HCT116 (cell line): Measurements from ENCODE around the gene PSRC1. TPM values are rescaled to one million over a fixed set of nuclear protein-coding genes. Genes with fewer than 3 reads are reported as not detected.

ENCODE experiments used
- ATAC-seq: fragments of 200-7000 bp; cut with Tn5 transposase; 2 replicates; pipeline ENCODE4 v1.9.1; 2020; ENCODE audit warnings: mild to moderate bottlenecking, moderate library complexity
- BruUV-seq: library from RNA; stranded (reverse); fragments of 400-500 nt; replicated peaks from 2 replicates; lab custom pipeline; 2021; lab: Mats Ljungman, UMichigan
- CTCF ChIA-PET: fragments of 300-600 bp; sonication (Branson Sonifier 250); formaldehyde crosslinking; loops from one replicate; lab custom pipeline; 2021; ENCODE audit warnings: antibody characterized with exemption; lab: Charles Lee
- POLR2A ChIA-PET: fragments of 300-600, 350-600 bp; sonication (Branson Sonifier 250); formaldehyde crosslinking; loops from one replicate; lab custom pipeline; 2021; ENCODE audit warnings: antibody characterized with exemption; lab: Charles Lee
- RAD21 ChIA-PET, 2 experiments: fragments of 300-600 bp; sonication (Branson Sonifier 250); formaldehyde crosslinking; loops; one replicate each; lab custom pipeline; 2023; ENCODE audit warnings: low total read pairs in 2 of 2; ENCODE audit not compliant: uncharacterized antibody in 2 of 2, unreplicated experiment in 2 of 2, low non-redundant PET in 1 of 2; lab: Charles Lee
- DNase-seq: peaks from one replicate; pipeline ENCODE4 v3.0.0-alpha.2; 2010; ENCODE audit warnings: low read depth, low spot score
- H2AFZ ChIP-seq: fragments of 200-600 bp; shearing (Covaris generic), sonication (generic); 2 replicates; pipeline ENCODE4 v1.6.1; 2017; ENCODE audit warnings: low read depth, mixed run types, mixed read lengths, antibody characterized with exemption, low read length; ENCODE audit not compliant: poor library complexity, severe bottlenecking
- H3K27ac ChIP-seq: 2 replicates; pipeline ENCODE4 v1.5.1; 2012; ENCODE audit warnings: low read depth, low read length
- H3K27me3 ChIP-seq: fragments of 200-600 bp; sonication (generic); 2 replicates; pipeline ENCODE4 v1.6.1; 2016; ENCODE audit warnings: mixed run types, low read length, mixed read lengths; ENCODE audit not compliant: insufficient read depth
- H3K36me3 ChIP-seq, 2 experiments: fragments of 200-500 bp in 1 of 2; fragments of 200-600 bp in 1 of 2; sonication (Bioruptor generic) in 1 of 2; sonication (generic) in 1 of 2; 2 replicates each; pipeline versions ENCODE4 v1.5.1 to v1.6.1; 2014 to 2016; ENCODE audit warnings: low read length in 2 of 2, inconsistent platforms in 1 of 2, mixed read lengths in 1 of 2, mixed run types in 1 of 2; ENCODE audit not compliant: insufficient read depth in 2 of 2, control insufficient read depth in 1 of 2
- H3K4me1 ChIP-seq, 2 experiments: fragments of 200-600 bp in 1 of 2; sonication (generic) in 1 of 2; 2 replicates each; pipeline versions ENCODE4 v1.5.1 to v1.6.1; 2012 to 2017; ENCODE audit warnings: low read length in 2 of 2, inconsistent platforms in 1 of 2, mild to moderate bottlenecking in 1 of 2, mixed read lengths in 1 of 2, mixed run types in 1 of 2, moderate library complexity in 1 of 2; ENCODE audit not compliant: insufficient read depth in 2 of 2, control insufficient read depth in 1 of 2
- H3K4me2 ChIP-seq: fragments of 200-600 bp; sonication (generic); 2 replicates; pipeline ENCODE4 v1.6.1; 2017; ENCODE audit warnings: mixed run types, low read length, mixed read lengths
- H3K4me3 ChIP-seq, 2 experiments: fragments of 200-600 bp in 1 of 2; sonication (generic) in 1 of 2; replicated peaks in 1 of 2; 2 replicates each; pipeline ENCODE4 v1.5.1; 2011 to 2016; ENCODE audit warnings: low read length in 2 of 2, control low read depth in 1 of 2, low read depth in 1 of 2, mild to moderate bottlenecking in 1 of 2, mixed read lengths in 1 of 2, mixed run types in 1 of 2
- H3K79me2 ChIP-seq: fragments of 200-600 bp; sonication (generic); 2 replicates; pipeline ENCODE4 v1.6.1; 2017; ENCODE audit warnings: mild to moderate bottlenecking, mixed run types, low read length, moderate library complexity, mixed read lengths; ENCODE audit not compliant: insufficient read depth
- H3K9ac ChIP-seq: fragments of 200-600 bp; sonication (generic); 2 replicates; pipeline ENCODE4 v1.6.1; 2016; ENCODE audit warnings: low read length, mixed read lengths
- H3K9me2 ChIP-seq: fragments of 200-600 bp; sonication (generic), shearing (Covaris generic); 2 replicates; pipeline ENCODE4 v1.6.1; 2017; ENCODE audit warnings: mixed run types, mild to moderate bottlenecking, moderate library complexity; ENCODE audit not compliant: insufficient read depth
- H3K9me3 ChIP-seq, 2 experiments: fragments of 200-500 bp in 1 of 2; fragments of 200-600 bp in 1 of 2; sonication (Bioruptor generic) in 1 of 2; sonication (generic) in 1 of 2; 2 replicates each; pipeline ENCODE4 v1.6.1; 2014 to 2017; ENCODE audit warnings: low read length in 2 of 2, mixed read lengths in 2 of 2, inconsistent platforms in 1 of 2, low read depth in 1 of 2, mild to moderate bottlenecking in 1 of 2, mixed run types in 1 of 2, moderate library complexity in 1 of 2; ENCODE audit not compliant: control insufficient read depth in 1 of 2, insufficient read depth in 1 of 2
- H4K20me1 ChIP-seq: fragments of 200-600 bp; sonication (generic), shearing (Covaris generic); 2 replicates; pipeline ENCODE4 v1.6.1; 2017; ENCODE audit warnings: mixed run types, mild to moderate bottlenecking, moderate library complexity; ENCODE audit not compliant: insufficient read depth
- ATF3 ChIP-seq: IDR thresholded peaks from 2 replicates; pipeline ENCODE4 v1.6.1; 2012
- CBX3 ChIP-seq: IDR thresholded peaks from 2 replicates; pipeline ENCODE4 v1.6.1; 2012; ENCODE audit warnings: low read depth
- CEBPB ChIP-seq: IDR thresholded peaks from 2 replicates; pipeline ENCODE4 v1.6.1; 2012; ENCODE audit warnings: low read depth
- CTCF ChIP-seq, 3 experiments: fragments of 200-600 bp in 1 of 3; sonication (generic) in 1 of 3; IDR thresholded peaks in 2 of 3; conservative IDR thresholded peaks in 1 of 3; 2 replicates each; pipeline ENCODE4 v1.5.1; 2012 to 2017; ENCODE audit warnings: low read depth in 2 of 3, low read length in 2 of 3, antibody characterized with exemption in 1 of 3, borderline replicate concordance in 1 of 3, control low read depth in 1 of 3, mild to moderate bottlenecking in 1 of 3, mixed read lengths in 1 of 3, mixed run types in 1 of 3, moderate library complexity in 1 of 3; ENCODE audit not compliant: insufficient read depth in 1 of 3
- JUND ChIP-seq: IDR thresholded peaks from 2 replicates; pipeline ENCODE4 v1.6.1; 2012
- POLR2AphosphoS5 ChIP-seq: IDR thresholded peaks from 2 replicates; pipeline ENCODE4 v1.6.1; 2011; ENCODE audit warnings: mild to moderate bottlenecking, low read depth, low read length, moderate library complexity
- REST ChIP-seq: IDR thresholded peaks from 2 replicates; pipeline ENCODE4 v1.6.1; 2012; ENCODE audit warnings: low read depth
- SIN3A ChIP-seq: IDR thresholded peaks from 2 replicates; pipeline ENCODE4 v1.6.1; 2012; ENCODE audit warnings: low read depth
- ZFX ChIP-seq: fragments of 450-650 bp; IDR thresholded peaks from 2 replicates; pipeline ENCODE4 v1.6.1; 2017
- intact Hi-C: fragments of 100-400 bp; cut with micrococcal nuclease; formaldehyde crosslinking; loops from 2 replicates; pipeline ENCODE4 v1.10.0; 2022
- total RNA-seq: library from RNA; stranded (reverse); gene quantifications from one replicate; pipeline ENCODE4 v1.2.1, GENCODE V29; 2021; ENCODE audit not compliant: unreplicated experiment
- TF ChIP-seq, protein P1 (sequence below): IDR thresholded peaks from 2 replicates; pipeline ENCODE4 v1.6.1; 2012

The PSRC1 gene
- total RNA-seq, 1 experiment from 2014 or later: 44.8 TPM

DNA sequence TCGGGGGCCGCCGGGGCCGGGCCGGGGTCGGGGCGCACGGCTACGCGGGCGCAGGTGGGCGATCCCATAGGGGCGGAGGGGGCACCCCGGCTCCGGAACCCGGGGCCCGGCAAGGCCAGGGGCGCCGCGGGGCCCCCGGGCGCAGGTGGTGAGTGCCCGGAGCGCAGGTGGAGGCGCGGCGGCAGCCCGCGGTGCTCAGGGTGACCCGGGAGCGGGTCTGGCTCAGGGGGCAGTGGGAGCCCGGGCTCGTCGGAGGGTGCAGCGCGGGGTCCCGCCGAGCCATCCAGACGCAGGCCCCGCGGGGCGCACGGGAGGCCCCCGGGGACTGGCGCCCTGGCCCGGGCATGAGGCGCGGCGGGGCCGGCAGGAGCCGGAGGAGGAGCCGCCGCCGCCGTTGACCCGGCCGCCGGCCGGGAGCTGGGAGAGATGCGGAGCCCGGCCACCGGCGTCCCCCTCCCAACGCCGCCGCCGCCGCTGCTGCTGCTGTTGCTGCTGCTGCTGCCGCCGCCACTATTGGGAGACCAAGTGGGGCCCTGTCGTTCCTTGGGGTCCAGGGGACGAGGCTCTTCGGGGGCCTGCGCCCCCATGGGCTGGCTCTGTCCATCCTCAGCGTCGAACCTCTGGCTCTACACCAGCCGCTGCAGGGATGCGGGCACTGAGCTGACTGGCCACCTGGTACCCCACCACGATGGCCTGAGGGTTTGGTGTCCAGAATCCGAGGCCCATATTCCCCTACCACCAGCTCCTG, 33.1 kb downstream of the PSRC1 start:
- no TSS peak for BruUV-seq

GRCh38 chr1:109248797-109249629, 33.9 kb downstream of the PSRC1 start, which contains the start of gene CELSR2:
TSS of gene CELSR2 (plus strand) at chr1:109249539. CDS start at chr1:109250080, 541 bp downstream.
- H3K9ac ChIP-seq: peak within 1 kb of the TSS; percentile 50
- H3K9me3 ChIP-seq: no peaks in the 10 kb centered on the region
- CTCF ChIA-PET: interaction anchor here (1.3 to 1.7 kb wide), 3 partner anchors 10 to 284 kb away, joined by 4 to 6 read pairs (median 4); no protein-coding TSS in a partner anchor
- no peaks in the 10 kb centered on the region for H3K27me3 ChIP-seq
- H3K79me2 ChIP-seq: no peaks in the 10 kb centered on the region
- POLR2A ChIA-PET: interaction anchor here (1.1 to 1.6 kb wide), 2 partner anchors 8 to 10 kb away, joined by 3 to 6 read pairs; no protein-coding TSS in a partner anchor
- H4K20me1 ChIP-seq: no peaks in the 10 kb centered on the region
- no peaks in the 10 kb centered on the region for H3K36me3 ChIP-seq
- RAD21 ChIA-PET: no interaction called here
- peak; percentile 94 for ATAC-seq
- H2AFZ ChIP-seq: peak within 1 kb of the TSS; percentile 59
- peak within 1 kb of the TSS; percentile 43; the same call in 1 of the 2 replicates for H3K27ac ChIP-seq
- peak; percentile 38 for DNase-seq
- intact Hi-C loops: loop anchor here (1.0 kb wide), 1 partner anchor 8 kb away; no protein-coding TSS in a partner anchor
- H3K4me2 ChIP-seq: peak within 1 kb of the TSS; percentile 76
- no peaks in the 10 kb centered on the region for H3K9me2 ChIP-seq
- no TSS peak for BruUV-seq
- H3K4me3 ChIP-seq: peak within 1 kb of the TSS; percentile 36 to 53
- peaks cover 5 to 16% of the 10 kb centered on the region in 2 experiments; a peak in 3 of 4 replicates for H3K4me1 ChIP-seq
- TF ChIP-seq, protein P1, sequence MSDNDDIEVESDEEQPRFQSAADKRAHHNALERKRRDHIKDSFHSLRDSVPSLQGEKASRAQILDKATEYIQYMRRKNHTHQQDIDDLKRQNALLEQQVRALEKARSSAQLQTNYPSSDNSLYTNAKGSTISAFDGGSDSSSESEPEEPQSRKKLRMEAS: peak; percentile 67
- TF ChIP-seq CEBPB: no peak
- TF ChIP-seq SIN3A: no peak
- no peak for TF ChIP-seq CBX3
- peak; percentile 62 for TF ChIP-seq POLR2AphosphoS5
- TF ChIP-seq JUND: no peak
- no peak for TF ChIP-seq REST
- no peak for TF ChIP-seq ATF3
- TF ChIP-seq CTCF (IDR thresholded peaks at IDR 0.05 in 2 of 3, conservative IDR thresholded peaks at IDR 0.05 in 1 of 3; ENCODE audit: borderline replicate concordance in 1 of 3, insufficient read depth in 1 of 3, low read depth in 2 of 3, low read length in 2 of 3): no peak

More for the DNA sequence above, 33.1 kb downstream of the PSRC1 start:
- POLR2A ChIA-PET: interaction anchor here (1.6 kb wide), 1 partner anchor 11 kb away, joined by 6 read pairs; no protein-coding TSS in a partner anchor
- no peak for DNase-seq
- H3K79me2 ChIP-seq: no peaks in the 10 kb centered on the region
- intact Hi-C loops: loop anchor here (1.0 kb wide), 1 partner anchor 9 kb away; no protein-coding TSS in a partner anchor
- H3K9me2 ChIP-seq: no peaks in the 10 kb centered on the region
- ATAC-seq: peak; percentile 52
- RAD21 ChIA-PET: no interaction called here
- H3K27me3 ChIP-seq: no peaks in the 10 kb centered on the region
- no peak overlapping the region for H2AFZ ChIP-seq
- H3K9me3 ChIP-seq: no peaks in the 10 kb centered on the region
- H3K36me3 ChIP-seq: no peaks in the 10 kb centered on the region
- H3K4me1 ChIP-seq: peaks cover 8 to 23% of the 10 kb centered on the region in 2 experiments; a peak in 3 of 4 replicates
- H3K4me2 ChIP-seq: peak overlapping the region; percentile 76
- peak; percentile 63; the same call in 1 of the 2 replicates for TF ChIP-seq ZFX
- TF ChIP-seq CEBPB: no peak
- TF ChIP-seq, all 23 proteins: peak for 1
- Histone ChIP-seq H4K20me1 (no peaks in the 10 kb centered on the region), H3K27ac (peak overlapping the region; percentile 43; the same call in 1 of the 2 replicates), H3K9ac (peak overlapping the region; percentile 50), H3K4me3 (peak overlapping the region; percentile 36 to 53)
- CTCF ChIA-PET: interaction anchor here (1.3 to 1.7 kb wide), 3 partner anchors 11 to 283 kb away, joined by 4 to 6 read pairs (median 4); no protein-coding TSS in a partner anchor
